Measurements from ENCODE around the gene EXOC4. TPM values are rescaled to one million over a fixed set of nuclear protein-coding genes. Genes with fewer than 3 reads are reported as not detected.

EXOC4 gene
- total RNA-seq, 4 donors from 2014 or later = 36.6 to 64.0 (median 57.4) TPM

DNA sequence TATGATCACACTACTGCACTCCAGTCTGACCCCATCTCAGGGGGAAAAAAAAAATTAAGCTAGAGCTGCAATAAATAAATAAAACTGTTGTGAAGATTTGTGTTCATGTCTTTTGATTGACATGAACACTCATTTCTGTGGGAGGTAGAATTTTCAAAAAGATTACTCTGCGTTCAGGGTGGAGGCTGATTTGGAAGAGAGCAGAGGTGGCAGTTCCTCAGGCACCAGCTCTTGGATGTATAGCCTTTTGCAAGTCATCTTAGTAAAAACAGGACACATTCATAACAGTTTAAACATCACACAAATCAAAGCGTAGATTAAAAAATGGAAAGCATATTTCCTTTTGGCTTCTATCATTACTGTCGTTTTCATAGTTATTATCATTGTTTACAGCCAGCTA, 630.7 kb downstream of the EXOC4 start:
- H3K4me1 ChIP-seq = no peaks in the 10 kb centered on the region
- TF ChIP-seq POLR2AphosphoS5 (IDR thresholded peaks at IDR 0.05) = no peak
- no peak for TF ChIP-seq POLR2A (IDR thresholded peaks at IDR 0.05; ENCODE audit: low read depth)
- TF ChIP-seq, protein P1, sequence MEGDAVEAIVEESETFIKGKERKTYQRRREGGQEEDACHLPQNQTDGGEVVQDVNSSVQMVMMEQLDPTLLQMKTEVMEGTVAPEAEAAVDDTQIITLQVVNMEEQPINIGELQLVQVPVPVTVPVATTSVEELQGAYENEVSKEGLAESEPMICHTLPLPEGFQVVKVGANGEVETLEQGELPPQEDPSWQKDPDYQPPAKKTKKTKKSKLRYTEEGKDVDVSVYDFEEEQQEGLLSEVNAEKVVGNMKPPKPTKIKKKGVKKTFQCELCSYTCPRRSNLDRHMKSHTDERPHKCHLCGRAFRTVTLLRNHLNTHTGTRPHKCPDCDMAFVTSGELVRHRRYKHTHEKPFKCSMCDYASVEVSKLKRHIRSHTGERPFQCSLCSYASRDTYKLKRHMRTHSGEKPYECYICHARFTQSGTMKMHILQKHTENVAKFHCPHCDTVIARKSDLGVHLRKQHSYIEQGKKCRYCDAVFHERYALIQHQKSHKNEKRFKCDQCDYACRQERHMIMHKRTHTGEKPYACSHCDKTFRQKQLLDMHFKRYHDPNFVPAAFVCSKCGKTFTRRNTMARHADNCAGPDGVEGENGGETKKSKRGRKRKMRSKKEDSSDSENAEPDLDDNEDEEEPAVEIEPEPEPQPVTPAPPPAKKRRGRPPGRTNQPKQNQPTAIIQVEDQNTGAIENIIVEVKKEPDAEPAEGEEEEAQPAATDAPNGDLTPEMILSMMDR (IDR thresholded peaks at IDR 0.05) = no peak
- TF ChIP-seq EP300 (IDR thresholded peaks at IDR 0.05) = no peak
- no peak for DNase-seq (ENCODE audit: extremely low spot score)
- H3K27me3 ChIP-seq = no peaks in the 10 kb centered on the region
- H3K36me3 ChIP-seq = no peaks in the 10 kb centered on the region
- H3K4me3 ChIP-seq = no peak overlapping the region
- 88% methylated on average over 3 of the region's 3 CpGs for WGBS
- no peak overlapping the region for H3K27ac ChIP-seq (replicated peaks in 1 of 4)
- intact Hi-C loops (cut with DNase I) = no loop called here
- no peaks in the 10 kb centered on the region for H3K9me3 ChIP-seq

DNA sequence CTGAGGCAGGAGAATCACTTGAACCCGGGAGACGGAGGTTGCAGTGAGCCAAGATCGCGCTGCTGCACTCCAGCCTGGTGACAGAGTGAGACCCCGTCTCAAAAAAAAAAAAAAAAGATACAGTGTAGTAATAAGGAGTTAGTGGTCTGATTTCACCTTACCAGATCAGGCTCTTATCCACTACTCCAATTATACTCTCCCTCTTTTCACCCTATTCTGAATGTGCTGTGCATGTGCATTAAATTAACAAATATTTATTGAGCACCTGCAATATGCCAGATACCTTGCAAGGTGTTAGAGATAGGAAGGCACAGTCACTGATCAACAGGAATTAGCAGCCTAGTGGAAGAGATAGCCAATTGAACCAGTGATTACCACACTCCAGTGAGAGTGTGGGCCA, 632.3 kb downstream of the EXOC4 start:
- intact Hi-C loops (cut with DNase I) = no loop called here

DNA sequence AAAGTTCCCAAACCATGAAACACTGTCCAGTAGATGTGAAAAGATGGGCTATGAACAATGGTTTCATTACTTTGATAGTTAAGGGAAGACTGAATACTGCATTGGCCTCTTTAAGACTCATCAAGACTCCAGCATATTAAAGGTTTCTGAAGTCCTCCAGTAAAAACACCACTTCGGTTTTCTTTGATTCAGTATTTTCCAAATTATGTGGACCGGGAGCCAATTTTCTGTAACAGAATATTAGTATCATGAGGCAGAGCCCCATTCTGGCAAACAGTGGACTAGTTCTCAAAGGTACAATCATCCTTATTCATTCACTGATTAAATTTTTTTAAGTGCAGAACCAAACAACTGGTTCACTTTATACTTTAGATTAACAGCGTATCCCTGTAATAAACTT, 633.2 kb downstream of the EXOC4 start:
- no peaks in the 10 kb centered on the region for H3K36me3 ChIP-seq
- intact Hi-C loops (cut with DNase I) = no loop called here
- H3K9me3 ChIP-seq = no peaks in the 10 kb centered on the region
- H3K27me3 ChIP-seq = no peaks in the 10 kb centered on the region
- no peak for DNase-seq (ENCODE audit: extremely low spot score)
- no peak for TF ChIP-seq POLR2AphosphoS5 (IDR thresholded peaks at IDR 0.05)
- WGBS = 79% methylated on average over 3 of the region's 3 CpGs
- H3K4me1 ChIP-seq = no peaks in the 10 kb centered on the region
- H3K4me3 ChIP-seq = no peak overlapping the region
- H3K27ac ChIP-seq (replicated peaks in 1 of 4) = no peak overlapping the region

More for the DNA sequence above, 632.3 kb downstream of the EXOC4 start:
- Histone ChIP-seq H3K36me3 (no peaks in the 10 kb centered on the region), H3K4me1 (no peaks in the 10 kb centered on the region), H3K4me3 (no peak overlapping the region), H3K27me3 (no peaks in the 10 kb centered on the region), H3K9me3 (no peaks in the 10 kb centered on the region), H3K27ac (replicated peaks in 1 of 4) (no peak overlapping the region)
- no peak for DNase-seq (ENCODE audit: extremely low spot score)
- TF ChIP-seq EP300 (IDR thresholded peaks at IDR 0.05) = no peak
- TF ChIP-seq, protein P1 (IDR thresholded peaks at IDR 0.05) = no peak
- TF ChIP-seq POLR2A (IDR thresholded peaks at IDR 0.05; ENCODE audit: low read depth) = no peak
- no peak for TF ChIP-seq POLR2AphosphoS5 (IDR thresholded peaks at IDR 0.05)
- WGBS = 97% methylated on average over 5 of the region's 5 CpGs

DNA sequence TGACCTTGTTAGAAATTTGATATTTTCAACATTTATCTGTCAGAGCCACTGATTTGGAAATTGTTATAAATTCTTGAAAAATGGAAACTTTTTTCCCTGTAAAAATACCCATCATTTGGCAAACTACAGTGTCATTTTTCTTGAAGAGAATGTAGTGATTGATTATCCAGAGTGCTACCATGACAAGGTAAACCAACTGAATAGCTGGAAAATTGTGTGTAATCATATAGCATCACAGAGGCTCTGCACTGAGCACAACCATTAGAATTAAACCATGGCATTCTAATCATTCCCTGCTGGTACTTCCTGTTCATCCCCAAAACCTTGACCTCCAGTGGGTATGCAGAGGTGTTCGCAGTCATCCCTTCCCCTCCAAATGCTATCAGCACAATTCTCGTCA, 633.9 kb downstream of the EXOC4 start:
- H3K27me3 ChIP-seq = no peaks in the 10 kb centered on the region
- H3K4me3 ChIP-seq = no peak overlapping the region
- intact Hi-C loops (cut with DNase I) = no loop called here
- 100% methylated on average over 2 of the region's 2 CpGs for WGBS
- no peaks in the 10 kb centered on the region for H3K4me1 ChIP-seq
- H3K9me3 ChIP-seq = no peaks in the 10 kb centered on the region
- H3K27ac ChIP-seq (replicated peaks in 1 of 4) = no peak overlapping the region
- H3K36me3 ChIP-seq = no peaks in the 10 kb centered on the region
- TF ChIP-seq POLR2AphosphoS5 (IDR thresholded peaks at IDR 0.05) (no peak), EP300 (IDR thresholded peaks at IDR 0.05) (no peak), POLR2A (IDR thresholded peaks at IDR 0.05; ENCODE audit: low read depth) (no peak)
- TF ChIP-seq, protein P1 (IDR thresholded peaks at IDR 0.05) = no peak
- DNase-seq (ENCODE audit: extremely low spot score) = no peak

DNA sequence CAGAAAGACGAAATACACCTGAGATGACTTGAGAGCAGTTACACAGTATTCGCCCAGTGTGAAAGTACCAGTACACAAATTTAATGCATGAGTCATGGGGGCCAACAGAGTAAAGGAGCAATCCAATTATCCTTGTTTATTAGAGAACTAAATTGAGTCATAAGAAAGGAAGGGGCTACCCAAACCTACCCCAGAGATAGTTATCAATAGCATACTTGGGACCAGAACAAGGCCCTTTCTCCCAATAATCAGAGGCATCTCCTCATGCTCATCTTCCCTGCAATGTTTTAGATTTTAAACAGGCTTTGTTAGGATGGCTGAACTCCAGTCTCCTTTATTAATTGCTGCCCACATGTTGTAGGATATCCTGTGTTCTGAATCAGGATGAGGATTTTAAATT, 634.6 kb downstream of the EXOC4 start:
- DNase-seq (ENCODE audit: extremely low spot score) = no peak
- Histone ChIP-seq H3K36me3 (no peaks in the 10 kb centered on the region), H3K4me1 (no peaks in the 10 kb centered on the region), H3K9me3 (no peaks in the 10 kb centered on the region), H3K27ac (replicated peaks in 1 of 4) (no peak overlapping the region), H3K27me3 (no peaks in the 10 kb centered on the region), H3K4me3 (no peak overlapping the region)
- whole genome bisulfite sequencing = 94% methylated on average over 2 of the region's 2 CpGs
- TF ChIP-seq EP300 (IDR thresholded peaks at IDR 0.05) (no peak), POLR2A (IDR thresholded peaks at IDR 0.05; ENCODE audit: low read depth) (no peak), POLR2AphosphoS5 (IDR thresholded peaks at IDR 0.05) (no peak)
- TF ChIP-seq, protein P1 (IDR thresholded peaks at IDR 0.05) = no peak
- intact Hi-C loops (cut with DNase I) = no loop called here
